GM19452 (cell line): ENCODE results near the gene ABHD12B.
"Not testable (repeated sequence)": the region's sequence is repeated elsewhere in the genome, so short reads cannot be mapped to it uniquely, and the experiment has no call there.

ENCODE experiments used
- ATAC-seq: cut with Tn5 transposase; IDR thresholded peaks from one replicate; pipeline ENCODE4 v1.9.1; 2021; ENCODE audit not compliant: unreplicated experiment

The ABHD12B gene

GRCh38 chr14:50892255-50892654 is 20.4 kb downstream of the ABHD12B start:
- no peak for ATAC-seq

- not testable (repeated sequence) for ATAC-seq
These were observed 24.6 kb downstream of the ABHD12B start for GRCh38 chr14:50896421-50896820.

GRCh38 chr14:50897005-50897404 is 25.2 kb downstream of the ABHD12B start:
- ATAC-seq = not testable (repeated sequence)

GRCh38 chr14:50897658-50898175 is 25.9 kb downstream of the ABHD12B start:
- no peak for ATAC-seq

- ATAC-seq = no peak
These were observed 29.5 kb downstream of the ABHD12B start for GRCh38 chr14:50901361-50901760.

GRCh38 chr14:50904719-50905118 is 32.9 kb downstream of the ABHD12B start:
- no peak for ATAC-seq

- ATAC-seq = no peak
These were observed 34.6 kb downstream of the ABHD12B start for GRCh38 chr14:50906326-50907065.

- no peak for ATAC-seq
These were observed 38.9 kb downstream of the ABHD12B start for GRCh38 chr14:50910495-50911420.

GRCh38 chr14:50917449-50917848 is 45.6 kb downstream of the ABHD12B start:
- ATAC-seq = no peak

GRCh38 chr14:50919524-50919923 is 47.7 kb downstream of the ABHD12B start:
- ATAC-seq = not testable (repeated sequence)

- ATAC-seq = no peak
These were observed 48.8 kb downstream of the ABHD12B start for GRCh38 chr14:50920482-50921230.

GRCh38 chr14:50922803-50923202 is 51.0 kb downstream of the ABHD12B start:
- ATAC-seq = no peak

- no peak for ATAC-seq
These were observed 52.4 kb downstream of the ABHD12B start for GRCh38 chr14:50924236-50924635.

GRCh38 chr14:50924843-50925242 is 53.0 kb downstream of the ABHD12B start:
- no peak for ATAC-seq

- no peak for ATAC-seq
These were observed 55.1 kb downstream of the ABHD12B start for GRCh38 chr14:50926851-50927386.

- no peak for ATAC-seq
These were observed 56.3 kb downstream of the ABHD12B start for GRCh38 chr14:50928002-50928635.

- ATAC-seq = no peak
These were observed 57.7 kb downstream of the ABHD12B start for GRCh38 chr14:50929506-50929905.

GRCh38 chr14:50931559-50931958 is 59.7 kb downstream of the ABHD12B start:
- ATAC-seq = no peak

- ATAC-seq = no peak
These were observed 60.3 kb downstream of the ABHD12B start for GRCh38 chr14:50932156-50932555.
